Esophagus muscularis mucosa (tissue), 4 donors: ENCODE results near the gene C2. TPM values are rescaled to one million over a fixed set of nuclear protein-coding genes. Genes with fewer than 3 reads are reported as not detected.

Experiments
- DNase-seq: peaks from one replicate; pipeline ENCODE4 v3.0.0-alpha.2; 2017; ENCODE audit errors: extremely low spot score
- H3K27ac ChIP-seq, 4 donors: fragments of 200-600 bp; sonication (generic); replicated peaks in 1 of 4; 1 replicate in 3 of 4; 2 replicates in 1 of 4; pipeline ENCODE4 v1.5.1; 2016 to 2019; ENCODE audit warnings: mild to moderate bottlenecking in 1 of 4
- H3K27me3 ChIP-seq, 4 donors: fragments of 200-600 bp; sonication (generic); one replicate each; pipeline versions ENCODE4 v1.5.1 to v1.6.0; 2016 to 2019
- H3K36me3 ChIP-seq, 4 donors: fragments of 200-600 bp; sonication (generic); one replicate each; pipeline ENCODE4 v1.5.1; 2016 to 2019
- H3K4me1 ChIP-seq, 4 donors: fragments of 200-600 bp; sonication (generic); one replicate each; pipeline ENCODE4 v1.5.1; 2016 to 2019
- H3K4me3 ChIP-seq, 4 donors: fragments of 200-600 bp; sonication (generic); 1 replicate in 2 of 4; 2 replicates in 2 of 4; pipeline ENCODE4 v1.5.1; 2016 to 2019; ENCODE audit warnings: mild to moderate bottlenecking in 4 of 4, moderate library complexity in 1 of 4
- H3K9me3 ChIP-seq, 4 donors: fragments of 200-600 bp; sonication (generic); 1 replicate in 3 of 4; 2 replicates in 1 of 4; pipeline ENCODE4 v1.5.1; 2016 to 2019
- EP300 ChIP-seq: sonication (generic); formaldehyde crosslinking; IDR thresholded peaks from one replicate; pipeline ENCODE4 v1.6.1; 2017; ENCODE audit warnings: antibody characterized with exemption
- POLR2A ChIP-seq: fragments of 450-650 bp; IDR thresholded peaks from one replicate; pipeline ENCODE4 v1.6.1; 2017; ENCODE audit warnings: antibody characterized with exemption, moderate library complexity, mild to moderate bottlenecking, low read depth
- POLR2AphosphoS5 ChIP-seq, 2 donors: sonication (generic); formaldehyde crosslinking; IDR thresholded peaks; one replicate each; pipeline ENCODE4 v1.6.1; 2017; ENCODE audit warnings: antibody characterized with exemption in 2 of 2
- WGBS: methylation state at CpG from one replicate; pipeline ENCODE4 v1.1.5; 2018; 5-methylcytosine and 5-hydroxymethylcytosine counted together
- intact Hi-C: fragments of 100-400 bp; cut with DNase I; formaldehyde crosslinking; loops from one replicate; pipeline ENCODE4 v1.15.1; 2023
- total RNA-seq, 4 donors: library from RNA; depleted of rRNA; stranded (reverse); fragments of >200 nt; gene quantifications; one replicate each; pipeline versions ENCODE4 v1.1.0 to v1.2.1, GENCODE V29; 2016
- TF ChIP-seq, protein P1 (sequence below), 3 experiments: fragments of 200-600 bp in 2 of 3; fragments of 450-650 bp in 1 of 3; sonication (generic) in 2 of 3; IDR thresholded peaks; one replicate each; pipeline ENCODE4 v1.5.1; 2017 to 2019; ENCODE audit warnings: antibody characterized with exemption in 3 of 3, mild to moderate bottlenecking in 2 of 3, moderate library complexity in 1 of 3

C2 gene
- total RNA-seq, 4 donors from 2014 or later = 10.0 to 15.4 (median 12.6) TPM

- Histone ChIP-seq H3K27ac (no peak overlapping the region), H3K27me3 (no peaks in the 10 kb centered on the region), H3K9me3 (no peaks in the 10 kb centered on the region), H3K4me3 (no peak overlapping the region), H3K36me3 (peaks cover 52 to 100% (median 93%) of the 10 kb centered on the region in 4 donors), H3K4me1 (no peaks in the 10 kb centered on the region)
- WGBS = 87% methylated on average over 3 of the region's 3 CpGs
- no peak for DNase-seq
- intact Hi-C loops = no loop called here
- TF ChIP-seq POLR2A (no peak), POLR2AphosphoS5 (IDR thresholded peaks at IDR 0.05) (no peak), EP300 (no peak)
- TF ChIP-seq, protein P1, sequence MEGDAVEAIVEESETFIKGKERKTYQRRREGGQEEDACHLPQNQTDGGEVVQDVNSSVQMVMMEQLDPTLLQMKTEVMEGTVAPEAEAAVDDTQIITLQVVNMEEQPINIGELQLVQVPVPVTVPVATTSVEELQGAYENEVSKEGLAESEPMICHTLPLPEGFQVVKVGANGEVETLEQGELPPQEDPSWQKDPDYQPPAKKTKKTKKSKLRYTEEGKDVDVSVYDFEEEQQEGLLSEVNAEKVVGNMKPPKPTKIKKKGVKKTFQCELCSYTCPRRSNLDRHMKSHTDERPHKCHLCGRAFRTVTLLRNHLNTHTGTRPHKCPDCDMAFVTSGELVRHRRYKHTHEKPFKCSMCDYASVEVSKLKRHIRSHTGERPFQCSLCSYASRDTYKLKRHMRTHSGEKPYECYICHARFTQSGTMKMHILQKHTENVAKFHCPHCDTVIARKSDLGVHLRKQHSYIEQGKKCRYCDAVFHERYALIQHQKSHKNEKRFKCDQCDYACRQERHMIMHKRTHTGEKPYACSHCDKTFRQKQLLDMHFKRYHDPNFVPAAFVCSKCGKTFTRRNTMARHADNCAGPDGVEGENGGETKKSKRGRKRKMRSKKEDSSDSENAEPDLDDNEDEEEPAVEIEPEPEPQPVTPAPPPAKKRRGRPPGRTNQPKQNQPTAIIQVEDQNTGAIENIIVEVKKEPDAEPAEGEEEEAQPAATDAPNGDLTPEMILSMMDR (IDR thresholded peaks at IDR 0.05) = no peak
Observed at GRCh38 chr6:31889331-31889972, 38.1 kb upstream of the C2 start.

DNA sequence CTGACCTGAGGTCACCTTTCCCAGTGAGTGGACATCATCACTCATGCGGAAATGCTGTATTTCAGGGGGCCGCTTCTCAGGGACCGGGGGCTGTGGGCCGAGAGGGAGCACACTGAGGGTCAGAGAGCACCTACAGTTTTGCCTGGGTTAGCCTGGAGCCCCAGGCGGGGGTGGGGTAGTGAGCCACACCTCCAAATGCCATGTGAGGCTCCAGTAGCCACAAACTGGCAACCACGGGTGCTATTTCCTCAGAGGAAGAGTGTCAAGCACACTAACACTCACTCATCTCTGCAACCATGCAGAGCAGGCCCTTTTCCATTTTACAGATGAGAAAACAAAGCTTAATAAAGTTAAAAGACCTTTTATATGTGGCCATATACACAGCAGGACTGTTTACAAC is 34.7 kb upstream of the C2 start:
- no peaks in the 10 kb centered on the region for H3K27me3 ChIP-seq
- H3K9me3 ChIP-seq = no peaks in the 10 kb centered on the region
- H3K4me1 ChIP-seq = peaks cover 7 to 13% (median 12%) of the 10 kb centered on the region in 4 donors
- DNase-seq = no peak
- WGBS = 71% methylated on average over 2 of the region's 6 CpGs
- intact Hi-C loops = no loop called here
- H3K36me3 ChIP-seq = peaks cover 40 to 77% (median 70%) of the 10 kb centered on the region in 4 donors
- H3K4me3 ChIP-seq = no peak overlapping the region
- no peak overlapping the region for H3K27ac ChIP-seq
- TF ChIP-seq, protein P1 (IDR thresholded peaks at IDR 0.05) = no peak
- TF ChIP-seq POLR2A (no peak), POLR2AphosphoS5 (IDR thresholded peaks at IDR 0.05) (no peak), EP300 (no peak)

GRCh38 chr6:31896493-31896855 is 31.0 kb upstream of the C2 start:
- TF ChIP-seq, protein P1 (IDR thresholded peaks at IDR 0.05) = no peak
- TF ChIP-seq POLR2AphosphoS5 (IDR thresholded peaks at IDR 0.05) (no peak), EP300 (no peak), POLR2A (no peak)
- peaks cover 29 to 41% (median 38%) of the 10 kb centered on the region in 4 donors for H3K36me3 ChIP-seq
- no peak for DNase-seq
- H3K27ac ChIP-seq = peak overlapping the region; percentile 86 to 92 (median 88)
- no peaks in the 10 kb centered on the region for H3K27me3 ChIP-seq
- WGBS = 19% methylated on average over 3 of the region's 4 CpGs
- peaks cover 25 to 47% (median 39%) of the 10 kb centered on the region in 4 donors for H3K4me1 ChIP-seq
- H3K4me3 ChIP-seq = peak overlapping the region; percentile 80 to 94 (median 88)
- intact Hi-C loops = loop anchor here (5.0 kb wide), 1 partner anchor 56 kb away; no protein-coding TSS in a partner anchor
- no peaks in the 10 kb centered on the region for H3K9me3 ChIP-seq

DNA sequence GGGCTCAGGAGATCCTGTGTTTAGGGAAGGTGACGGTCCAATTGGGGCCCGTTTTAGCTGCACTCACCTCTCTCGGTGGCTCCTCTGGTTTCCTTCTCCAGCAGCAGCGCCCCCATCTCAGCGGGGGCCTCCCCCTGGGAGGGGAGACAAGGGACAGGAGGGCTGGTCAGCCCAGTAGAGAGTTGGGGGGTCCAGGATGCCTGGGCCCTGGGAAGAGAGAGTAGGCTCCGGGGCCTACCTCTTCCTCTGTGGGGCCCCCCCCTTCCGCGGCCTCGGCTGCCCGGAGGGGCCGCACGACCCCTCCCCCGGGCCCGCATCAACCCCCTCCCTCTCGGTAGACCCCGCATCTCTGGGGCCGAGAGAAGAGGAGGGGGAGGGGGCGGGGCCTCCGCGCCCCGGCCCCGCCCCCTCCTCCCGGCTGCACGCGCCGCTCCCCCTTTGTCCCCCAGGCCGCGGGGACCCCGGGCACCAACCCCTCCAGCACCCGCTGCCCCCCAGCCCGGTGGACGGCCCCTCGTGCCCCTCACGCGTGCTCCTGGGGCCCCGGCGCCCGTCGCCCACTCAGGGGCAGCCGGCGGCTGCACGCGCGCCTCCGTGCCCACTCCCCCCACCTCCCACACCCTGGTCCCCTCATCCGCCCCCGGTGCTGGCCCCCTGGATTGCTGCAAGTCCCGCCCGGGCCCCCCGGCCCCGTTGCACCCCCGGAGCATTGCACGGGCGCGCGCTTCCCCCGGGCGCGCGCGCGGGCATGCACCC is 30.5 kb upstream of the C2 start:
- H3K27ac ChIP-seq = peak overlapping the region; percentile 86 to 92 (median 88)
- no peak for DNase-seq
- peaks cover 29 to 36% (median 33%) of the 10 kb centered on the region in 4 donors for H3K36me3 ChIP-seq
- H3K27me3 ChIP-seq = no peaks in the 10 kb centered on the region
- no peaks in the 10 kb centered on the region for H3K9me3 ChIP-seq
- peaks cover 25 to 47% (median 40%) of the 10 kb centered on the region in 4 donors for H3K4me1 ChIP-seq
- TF ChIP-seq EP300 (no peak), POLR2A (no peak), POLR2AphosphoS5 (IDR thresholded peaks at IDR 0.05) (no peak)
- TF ChIP-seq, protein P1 (IDR thresholded peaks at IDR 0.05) = no peak
- peak overlapping the region; percentile 80 to 94 (median 88) for H3K4me3 ChIP-seq
- WGBS = 0% methylated on average over 12 of the region's 62 CpGs
- intact Hi-C loops = loop anchor here (5.0 kb wide), 1 partner anchor 55 kb away; no protein-coding TSS in a partner anchor
